ENCODE measurements around the gene RPS19.

Gene RPS19

GRCh38 chr19:41821003-41821735 lies 38.9 kb upstream of the RPS19 start:
- peak; percentile 58 for DNase-seq (ENCODE audit: low read depth)
- H3K4me3 ChIP-seq (ENCODE audit: low read depth, low read length): no peak overlapping the region

GRCh38 chr19:41837981-41838708 lies 21.9 kb upstream of the RPS19 start:
- no peak overlapping the region for H3K4me3 ChIP-seq (ENCODE audit: low read depth, low read length)
- TF ChIP-seq CTCF (conservative IDR thresholded peaks at IDR 0.05; ENCODE audit: low read depth, low read length): no peak
- no peak for DNase-seq (ENCODE audit: low read depth)

More at GRCh38 chr19:41821003-41821735, 38.9 kb upstream of the RPS19 start:
- peak; percentile 74 for TF ChIP-seq CTCF (conservative IDR thresholded peaks at IDR 0.05; ENCODE audit: low read depth, low read length)

- no peak for TF ChIP-seq CTCF (conservative IDR thresholded peaks at IDR 0.05; ENCODE audit: low read depth, low read length)
- DNase-seq (ENCODE audit: low read depth): no peak
- H3K4me3 ChIP-seq (ENCODE audit: low read depth, low read length): no peak overlapping the region
Measured at GRCh38 chr19:41839211-41839610, 20.8 kb upstream of the RPS19 start.

- no peak for DNase-seq (ENCODE audit: low read depth)
- no peak overlapping the region for H3K4me3 ChIP-seq (ENCODE audit: low read depth, low read length)
- no peak for TF ChIP-seq CTCF (conservative IDR thresholded peaks at IDR 0.05; ENCODE audit: low read depth, low read length)
Measured at GRCh38 chr19:41843371-41843770, 16.7 kb upstream of the RPS19 start.

- no peak within 1 kb of the TSS for H3K4me3 ChIP-seq (ENCODE audit: low read depth, low read length)
- TF ChIP-seq CTCF (conservative IDR thresholded peaks at IDR 0.05; ENCODE audit: low read depth, low read length): no peak
- no peak for DNase-seq (ENCODE audit: low read depth)
Measured at GRCh38 chr19:41844601-41845000, 15.5 kb upstream of the RPS19 start, which contains the start of gene LYPD4. LYPD4 (minus strand) TSS chr19:41844683; CDS start chr19:41839285, 5,398 bp downstream.

GRCh38 chr19:41845001-41845050 lies 15.2 kb upstream of the RPS19 start, which contains the start of gene DMRTC2:
DMRTC2 (plus strand) TSS chr19:41845042; CDS start chr19:41847429, 2,387 bp downstream.
- no peak for DNase-seq (ENCODE audit: low read depth)
- no peak for TF ChIP-seq CTCF (conservative IDR thresholded peaks at IDR 0.05; ENCODE audit: low read depth, low read length)
- no peak within 1 kb of the TSS for H3K4me3 ChIP-seq (ENCODE audit: low read depth, low read length)

- H3K4me3 ChIP-seq (ENCODE audit: low read depth, low read length): no peak overlapping the region
- TF ChIP-seq CTCF (conservative IDR thresholded peaks at IDR 0.05; ENCODE audit: low read depth, low read length): no peak
- DNase-seq (ENCODE audit: low read depth): no peak
Measured at GRCh38 chr19:41845051-41845590, 14.9 kb upstream of the RPS19 start.
